HG02642 (cell line): ENCODE results near the gene TSSK3.

Source experiments
- ATAC-seq: cut with Tn5 transposase; IDR thresholded peaks from one replicate; pipeline ENCODE4 v1.9.1; 2021; ENCODE audit warnings: mild to moderate bottlenecking; ENCODE audit not compliant: unreplicated experiment, poor library complexity

The TSSK3 gene

GRCh38 chr1:32358435-32358834, 3.9 kb upstream of the TSSK3 start:
- ATAC-seq = no peak

- no peak for ATAC-seq
Measured at GRCh38 chr1:32361308-32361673, 1.0 kb upstream of the TSSK3 start.

GRCh38 chr1:32361674-32362473, 465 bp upstream of the TSSK3 start:
- no peak for ATAC-seq

GRCh38 chr1:32363713-32364112, 1.4 kb downstream of the TSSK3 start:
- no peak for ATAC-seq

GRCh38 chr1:32364836-32365235, 2.5 kb downstream of the TSSK3 start:
- ATAC-seq = no peak

GRCh38 chr1:32365445-32365844, 3.1 kb downstream of the TSSK3 start:
- ATAC-seq = no peak

GRCh38 chr1:32367912-32368635, 5.7 kb downstream of the TSSK3 start:
- no peak for ATAC-seq

- no peak for ATAC-seq
Measured at GRCh38 chr1:32372149-32372756, 9.9 kb downstream of the TSSK3 start.

- no peak for ATAC-seq
Measured at GRCh38 chr1:32373996-32374592, 11.8 kb downstream of the TSSK3 start.

GRCh38 chr1:32376199-32376598, 13.9 kb downstream of the TSSK3 start:
- ATAC-seq = no peak

- no peak for ATAC-seq
Measured at GRCh38 chr1:32377541-32378220, 15.3 kb downstream of the TSSK3 start.

GRCh38 chr1:32380057-32380456, 17.7 kb downstream of the TSSK3 start:
- ATAC-seq = no peak

GRCh38 chr1:32386676-32387392, 24.5 kb downstream of the TSSK3 start:
- ATAC-seq = no peak

GRCh38 chr1:32388641-32389040, 26.3 kb downstream of the TSSK3 start:
- no peak for ATAC-seq

GRCh38 chr1:32390904-32391870, 28.8 kb downstream of the TSSK3 start:
- no peak for ATAC-seq

GRCh38 chr1:32392325-32392724, 30.0 kb downstream of the TSSK3 start:
- ATAC-seq = no peak

- ATAC-seq = no peak
Measured at GRCh38 chr1:32393136-32393535, 30.8 kb downstream of the TSSK3 start.

GRCh38 chr1:32393832-32394140, 31.4 kb downstream of the TSSK3 start:
- peak; percentile 18 for ATAC-seq
